ENCODE data around the gene SNAI3.

SNAI3 gene

GRCh38 chr16:88631384-88631783 lies 54.9 kb downstream of the SNAI3 start:
- H3K4me3 ChIP-seq (ENCODE audit: low read depth, low read length), result no peak overlapping the region
- H3K36me3 ChIP-seq, result peaks cover 8% of the 10 kb centered on the region
- H3K27ac ChIP-seq, result no peak overlapping the region
- TF ChIP-seq, protein P1, sequence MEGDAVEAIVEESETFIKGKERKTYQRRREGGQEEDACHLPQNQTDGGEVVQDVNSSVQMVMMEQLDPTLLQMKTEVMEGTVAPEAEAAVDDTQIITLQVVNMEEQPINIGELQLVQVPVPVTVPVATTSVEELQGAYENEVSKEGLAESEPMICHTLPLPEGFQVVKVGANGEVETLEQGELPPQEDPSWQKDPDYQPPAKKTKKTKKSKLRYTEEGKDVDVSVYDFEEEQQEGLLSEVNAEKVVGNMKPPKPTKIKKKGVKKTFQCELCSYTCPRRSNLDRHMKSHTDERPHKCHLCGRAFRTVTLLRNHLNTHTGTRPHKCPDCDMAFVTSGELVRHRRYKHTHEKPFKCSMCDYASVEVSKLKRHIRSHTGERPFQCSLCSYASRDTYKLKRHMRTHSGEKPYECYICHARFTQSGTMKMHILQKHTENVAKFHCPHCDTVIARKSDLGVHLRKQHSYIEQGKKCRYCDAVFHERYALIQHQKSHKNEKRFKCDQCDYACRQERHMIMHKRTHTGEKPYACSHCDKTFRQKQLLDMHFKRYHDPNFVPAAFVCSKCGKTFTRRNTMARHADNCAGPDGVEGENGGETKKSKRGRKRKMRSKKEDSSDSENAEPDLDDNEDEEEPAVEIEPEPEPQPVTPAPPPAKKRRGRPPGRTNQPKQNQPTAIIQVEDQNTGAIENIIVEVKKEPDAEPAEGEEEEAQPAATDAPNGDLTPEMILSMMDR (IDR thresholded peaks at IDR 0.05; ENCODE audit: low read depth, low read length), result no peak
- no peaks in the 10 kb centered on the region for H3K9me3 ChIP-seq (ENCODE audit: severe bottlenecking)
- H3K27me3 ChIP-seq (ENCODE audit: insufficient read depth, low read depth, severe bottlenecking), result no peaks in the 10 kb centered on the region
- DNase-seq, result no peak

DNA sequence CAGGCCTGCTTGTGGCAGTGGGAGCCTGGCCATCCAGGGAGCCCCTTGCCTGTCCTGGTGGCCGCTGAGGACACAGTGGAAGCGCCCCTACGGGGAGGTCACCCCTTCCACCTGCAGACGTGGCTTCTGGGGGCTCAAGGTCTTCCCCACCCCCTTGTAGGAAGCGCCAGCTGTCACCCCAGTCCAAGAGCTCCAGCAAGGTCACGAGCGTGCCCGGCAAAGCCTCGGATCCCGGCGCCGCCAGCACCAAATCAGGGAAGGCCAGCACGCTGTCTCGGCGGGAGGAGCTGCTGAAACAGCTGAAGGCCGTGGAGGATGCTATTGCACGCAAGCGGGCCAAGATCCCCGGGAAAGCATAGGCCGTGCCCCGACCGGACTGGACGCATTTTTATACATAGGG lies 55.4 kb downstream of the SNAI3 start:
- Histone ChIP-seq H3K4me3 (ENCODE audit: low read depth, low read length) (no peak overlapping the region), H3K27ac (no peak overlapping the region), H3K36me3 (peaks cover 8% of the 10 kb centered on the region), H3K9me3 (ENCODE audit: severe bottlenecking) (no peaks in the 10 kb centered on the region), H3K27me3 (ENCODE audit: insufficient read depth, low read depth, severe bottlenecking) (no peaks in the 10 kb centered on the region)
- TF ChIP-seq, protein P1 (IDR thresholded peaks at IDR 0.05; ENCODE audit: low read depth, low read length), result no peak
- peak; percentile 24 for DNase-seq

GRCh38 chr16:88630433-88630832 lies 55.9 kb downstream of the SNAI3 start:
- peaks cover 8% of the 10 kb centered on the region for H3K36me3 ChIP-seq
- no peak for DNase-seq
- no peak overlapping the region for H3K4me3 ChIP-seq (ENCODE audit: low read depth, low read length)
- TF ChIP-seq, protein P1 (IDR thresholded peaks at IDR 0.05; ENCODE audit: low read depth, low read length), result no peak
- no peaks in the 10 kb centered on the region for H3K27me3 ChIP-seq (ENCODE audit: insufficient read depth, low read depth, severe bottlenecking)
- no peak overlapping the region for H3K27ac ChIP-seq
- H3K9me3 ChIP-seq (ENCODE audit: severe bottlenecking), result no peaks in the 10 kb centered on the region

GRCh38 chr16:88629835-88630234 lies 56.5 kb downstream of the SNAI3 start:
- DNase-seq, result no peak
- H3K27ac ChIP-seq, result no peak overlapping the region
- TF ChIP-seq, protein P1 (IDR thresholded peaks at IDR 0.05; ENCODE audit: low read depth, low read length), result no peak
- H3K4me3 ChIP-seq (ENCODE audit: low read depth, low read length), result no peak overlapping the region
- H3K27me3 ChIP-seq (ENCODE audit: insufficient read depth, low read depth, severe bottlenecking), result no peaks in the 10 kb centered on the region
- H3K9me3 ChIP-seq (ENCODE audit: severe bottlenecking), result no peaks in the 10 kb centered on the region
- peaks cover 9% of the 10 kb centered on the region for H3K36me3 ChIP-seq

- DNase-seq, result peak; percentile 61
- TF ChIP-seq, protein P1 (IDR thresholded peaks at IDR 0.05; ENCODE audit: low read depth, low read length), result peak; percentile 71
- no peaks in the 10 kb centered on the region for H3K27me3 ChIP-seq (ENCODE audit: insufficient read depth, low read depth, severe bottlenecking)
- H3K4me3 ChIP-seq (ENCODE audit: low read depth, low read length), result no peak overlapping the region
- peak overlapping the region; percentile 39; the same call in 1 of the 2 replicates for H3K27ac ChIP-seq
- H3K36me3 ChIP-seq, result peaks cover 11% of the 10 kb centered on the region
- H3K9me3 ChIP-seq (ENCODE audit: severe bottlenecking), result no peaks in the 10 kb centered on the region
These were observed 57.8 kb downstream of the SNAI3 start for GRCh38 chr16:88628512-88628974.
